NOMO-1 (cell line): ENCODE results near the gene STK32A.
"Not testable (repeated sequence)": the region's sequence is repeated elsewhere in the genome, so short reads cannot be mapped to it uniquely, and the experiment has no call there.

Source experiments
- DNase-seq, 2 experiments: peaks; one replicate each; lab custom pipeline; 2025; ENCODE audit not compliant: unreplicated experiment in 2 of 2; lab: John Stamatoyannopoulos, UW

The STK32A gene

DNA sequence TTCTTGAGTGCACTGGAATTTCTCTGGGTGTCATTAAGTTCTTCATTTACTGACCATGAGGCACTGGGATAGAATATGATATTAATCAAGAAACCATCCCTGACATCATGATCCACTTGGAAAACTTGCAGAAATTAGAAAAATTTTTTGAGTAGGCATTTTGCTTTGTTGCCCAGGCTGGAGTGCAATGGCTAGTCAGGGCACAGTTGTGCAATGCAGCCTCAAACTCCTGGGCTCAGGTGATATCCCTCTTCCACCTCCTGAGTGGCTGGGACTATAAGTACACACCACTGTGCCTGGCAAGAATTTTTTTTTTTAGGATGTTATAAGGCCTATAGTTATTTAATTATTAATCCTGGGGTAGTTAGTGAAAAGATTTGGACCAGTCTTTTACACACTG, 106.5 kb downstream of the STK32A start:
- no peak for DNase-seq

DNA sequence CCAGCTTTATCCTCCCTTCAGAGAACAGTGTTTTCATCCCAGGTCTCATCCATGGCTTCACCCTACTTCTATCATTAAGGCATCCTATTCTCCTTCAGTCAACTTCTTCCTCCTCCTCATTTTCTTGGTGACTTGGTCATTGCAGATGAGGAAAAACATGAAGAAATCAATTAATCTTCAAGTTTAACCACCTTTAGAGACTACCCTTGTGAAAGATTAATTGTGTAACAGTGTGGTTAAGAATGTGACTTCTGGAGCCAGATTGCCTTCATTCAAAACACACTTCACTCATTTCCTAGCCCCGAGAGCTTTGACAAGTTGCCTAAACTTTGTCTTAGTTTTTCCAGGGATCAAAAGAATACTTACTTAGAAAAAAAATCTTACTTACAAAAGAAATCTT, 110.0 kb downstream of the STK32A start:
- peak; percentile 8 to 47 for DNase-seq

DNA sequence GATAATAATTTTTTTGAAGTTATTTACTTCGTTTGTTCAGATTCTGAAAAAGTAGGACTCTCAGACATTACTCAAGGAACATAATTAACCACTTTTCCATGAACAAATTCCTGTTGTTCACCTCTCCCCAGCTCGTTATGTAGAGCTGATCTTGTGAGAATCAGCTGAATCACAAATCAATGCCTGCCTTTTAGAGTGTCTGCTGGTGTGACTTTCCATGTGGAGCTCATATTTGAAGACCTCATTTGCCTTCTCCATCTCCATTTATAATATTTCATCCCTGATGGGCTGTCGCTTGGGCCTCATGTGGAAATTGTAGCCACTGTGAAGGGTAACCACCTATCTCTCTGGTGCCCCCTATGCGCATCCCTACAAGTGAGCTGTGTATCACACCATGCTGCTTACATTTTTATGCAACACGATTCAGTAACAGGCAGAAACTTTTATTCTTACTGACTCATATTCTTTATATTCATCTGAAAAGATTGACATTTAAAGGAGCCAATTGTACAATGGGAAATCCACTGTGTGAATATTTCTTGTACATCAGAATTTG, 111.3 kb downstream of the STK32A start:
- no peak for DNase-seq

DNA sequence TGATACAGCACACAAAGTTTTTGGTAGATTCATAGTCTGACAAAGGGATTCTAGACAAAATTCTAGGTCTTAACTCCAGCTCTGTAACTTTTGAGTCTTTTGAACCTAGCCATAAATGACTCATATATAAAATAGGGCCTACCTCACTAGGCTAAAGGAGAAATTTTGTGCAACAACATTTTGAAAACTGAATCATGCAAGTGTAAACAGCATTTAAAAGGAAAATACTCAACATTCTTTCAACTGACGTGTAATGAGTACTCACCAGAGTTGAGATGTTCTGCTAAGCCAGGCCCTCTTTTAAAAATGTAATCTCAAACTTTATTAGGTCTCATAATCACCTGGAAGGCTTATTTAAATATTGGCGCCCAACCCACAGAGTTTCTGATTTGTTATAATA, 113.2 kb downstream of the STK32A start:
- no peak for DNase-seq

DNA sequence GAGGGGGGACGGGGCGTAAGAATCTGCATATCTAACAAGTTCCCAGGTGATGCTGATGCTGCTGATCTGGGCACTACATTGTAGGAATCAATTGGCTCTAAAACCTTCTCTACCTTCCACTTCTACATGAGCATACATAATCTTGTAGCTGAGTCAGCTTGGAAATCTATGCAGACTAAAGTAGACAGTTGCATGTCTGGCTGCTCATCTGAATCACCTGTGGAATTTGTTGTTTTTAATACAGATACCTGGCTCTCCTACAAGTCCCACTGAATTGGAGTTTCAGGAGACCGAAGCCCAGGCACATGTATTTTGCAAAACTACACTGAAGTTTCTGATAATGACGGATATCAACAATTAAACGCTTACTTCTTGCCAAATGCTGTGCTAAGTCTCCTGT, 113.6 kb downstream of the STK32A start:
- DNase-seq = no peak

DNA sequence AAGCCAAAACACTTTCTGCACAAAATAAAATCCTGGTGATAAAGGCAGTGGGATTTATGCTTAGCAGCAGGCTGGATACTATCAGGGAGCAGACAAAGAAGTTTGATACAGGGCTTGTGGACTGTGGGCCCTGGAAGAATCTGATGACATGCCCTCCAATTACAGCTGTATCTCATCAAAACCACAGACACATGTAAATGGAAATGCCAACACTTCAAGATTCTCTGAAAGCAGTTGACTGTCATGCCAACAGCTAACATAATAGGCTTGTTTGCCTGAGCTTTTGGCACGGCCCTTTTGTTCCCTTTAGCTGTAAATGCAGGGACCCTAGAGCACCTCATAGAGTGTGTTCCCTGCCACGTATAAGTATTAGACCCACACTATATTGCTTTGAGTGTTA, 114.4 kb downstream of the STK32A start:
- no peak for DNase-seq

DNA sequence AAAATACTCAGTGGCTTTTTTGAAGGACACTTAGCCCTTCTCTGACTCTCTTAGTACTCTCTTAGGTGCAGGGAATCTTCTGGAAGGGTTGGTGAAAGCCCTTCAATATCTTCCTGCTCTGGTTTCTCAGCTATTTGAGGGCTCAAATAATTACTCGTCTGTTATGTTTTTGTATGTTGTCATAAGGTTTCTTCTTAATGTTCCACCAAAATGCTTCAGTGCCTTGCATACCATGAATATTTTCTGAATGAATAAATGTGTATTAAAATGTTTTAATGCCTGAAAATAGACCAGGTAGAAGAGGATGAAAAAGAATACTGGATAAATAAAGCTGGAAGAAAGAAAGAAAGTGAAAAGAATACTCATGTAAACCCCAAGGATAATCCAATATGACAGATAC, 124.3 kb downstream of the STK32A start:
- no peak for DNase-seq

DNA sequence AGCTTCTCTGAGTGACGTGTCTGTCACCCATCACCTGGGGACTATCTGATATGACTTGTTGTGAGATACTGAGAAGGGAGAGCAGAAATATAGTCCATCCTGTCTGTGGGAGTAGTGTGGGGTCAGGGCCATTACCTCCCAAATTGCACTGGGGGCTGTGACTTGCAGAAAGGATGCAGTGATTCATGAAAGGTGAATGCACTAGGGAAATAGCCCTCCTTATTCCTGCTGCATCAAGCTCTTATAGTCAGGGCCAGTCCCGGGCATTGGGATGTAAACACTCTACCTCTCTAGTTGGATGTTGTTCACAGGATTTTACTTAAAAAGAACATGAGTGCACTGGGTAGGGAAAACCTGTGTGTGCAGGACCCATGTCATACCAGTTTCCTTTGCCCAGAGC, 124.8 kb downstream of the STK32A start:
- no peak for DNase-seq

DNA sequence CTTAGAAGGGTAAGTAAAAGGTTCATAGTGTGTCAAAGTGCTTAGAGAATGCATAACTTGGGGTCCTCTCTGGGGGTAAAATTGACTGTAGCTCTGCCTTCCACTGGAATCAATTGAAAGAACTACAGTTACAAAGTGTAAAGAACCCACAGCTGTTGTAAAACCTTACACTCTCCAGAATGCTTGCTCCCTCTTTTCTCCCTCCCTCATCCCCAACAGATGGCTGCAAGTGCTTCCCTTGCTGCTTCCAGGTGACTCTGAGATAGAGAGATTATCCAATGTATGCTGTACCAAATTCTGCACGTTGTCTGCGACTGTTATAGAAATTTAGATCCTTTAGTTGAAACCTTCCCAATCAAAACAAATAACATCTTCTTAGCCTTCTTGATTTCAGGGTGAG, 126.0 kb downstream of the STK32A start:
- DNase-seq = no peak

DNA sequence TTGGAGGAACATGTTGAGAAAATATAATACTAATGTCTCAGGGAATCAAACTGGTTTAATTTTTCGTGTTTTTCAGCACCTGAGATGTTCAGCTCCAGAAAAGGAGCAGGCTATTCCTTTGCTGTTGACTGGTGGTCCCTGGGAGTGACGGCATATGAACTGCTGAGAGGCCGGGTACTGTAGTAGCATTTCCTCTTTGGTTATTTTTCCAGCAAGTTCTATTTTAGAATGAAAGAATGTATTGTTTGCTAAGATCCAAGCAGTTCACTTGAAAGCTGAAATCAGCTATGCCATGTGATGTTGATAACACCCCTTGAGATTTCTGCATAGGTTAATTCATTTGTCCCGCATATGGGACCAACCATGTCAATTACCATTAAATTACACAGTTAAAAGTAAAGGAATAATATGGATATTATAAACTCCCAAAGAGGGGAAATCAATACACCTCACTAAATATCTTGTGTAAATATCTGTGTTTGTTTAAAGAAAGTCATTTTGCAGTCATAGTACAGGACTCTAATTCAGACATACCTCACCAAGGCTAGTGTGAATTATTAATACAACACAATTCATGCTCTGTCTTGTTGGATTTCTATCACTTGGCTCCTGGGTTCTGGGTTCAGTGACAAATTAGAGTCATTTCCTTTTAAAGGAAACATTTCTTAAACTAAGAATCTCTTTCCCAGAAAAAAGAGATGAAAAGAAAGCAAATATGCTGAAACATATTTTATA, 126.8 kb downstream of the STK32A start:
- DNase-seq = no peak

DNA sequence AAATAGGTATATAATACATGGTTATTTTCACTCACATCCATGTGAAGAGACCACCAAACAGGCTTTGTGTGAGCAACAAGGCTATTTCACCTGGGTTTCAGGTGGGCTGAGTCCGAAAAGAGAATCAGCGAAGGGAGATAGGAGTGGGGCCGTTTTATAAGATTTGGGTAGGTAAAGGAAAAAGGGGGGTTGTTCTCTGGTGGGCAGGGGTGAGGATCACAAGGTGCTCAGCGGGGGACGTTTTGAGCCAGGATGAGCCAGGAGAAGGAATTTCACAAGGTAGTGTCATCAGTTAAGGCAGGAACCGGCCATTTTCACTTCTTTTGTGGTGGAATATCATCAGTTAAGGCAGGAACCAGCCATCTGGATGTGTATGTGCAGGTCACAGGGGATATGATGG, 132.6 kb downstream of the STK32A start:
- not testable (repeated sequence) for DNase-seq

DNA sequence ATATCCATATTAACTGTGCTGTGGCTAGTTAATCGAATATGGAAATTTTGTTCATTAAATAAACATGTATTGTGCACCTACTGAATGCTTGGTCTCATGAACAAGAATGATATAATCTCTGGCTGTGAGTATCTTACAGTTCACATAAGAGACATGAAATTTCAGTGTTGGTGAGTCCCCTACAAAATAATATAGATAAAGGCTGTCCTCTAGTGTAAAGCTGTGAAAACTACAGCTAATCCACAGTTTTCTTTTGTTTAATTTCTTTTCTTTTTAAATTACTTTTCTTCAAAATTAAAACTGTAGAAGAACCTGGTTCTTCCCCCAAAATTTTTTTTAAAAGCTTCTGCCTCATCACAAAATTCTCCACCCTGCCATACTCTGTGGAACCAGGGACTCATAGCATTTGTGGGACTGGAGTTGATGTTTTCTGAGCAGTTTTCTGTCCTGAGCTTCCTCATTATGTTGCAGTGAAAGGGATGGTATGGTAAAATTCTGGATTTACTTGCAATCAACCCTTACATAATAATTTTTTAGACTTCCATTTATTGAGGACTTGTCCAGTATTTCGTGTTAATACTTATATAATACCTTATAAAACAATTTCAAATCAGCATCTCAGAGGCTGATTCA, 135.0 kb downstream of the STK32A start:
- DNase-seq = peak in 1 of 2 experiments; percentile 17

DNA sequence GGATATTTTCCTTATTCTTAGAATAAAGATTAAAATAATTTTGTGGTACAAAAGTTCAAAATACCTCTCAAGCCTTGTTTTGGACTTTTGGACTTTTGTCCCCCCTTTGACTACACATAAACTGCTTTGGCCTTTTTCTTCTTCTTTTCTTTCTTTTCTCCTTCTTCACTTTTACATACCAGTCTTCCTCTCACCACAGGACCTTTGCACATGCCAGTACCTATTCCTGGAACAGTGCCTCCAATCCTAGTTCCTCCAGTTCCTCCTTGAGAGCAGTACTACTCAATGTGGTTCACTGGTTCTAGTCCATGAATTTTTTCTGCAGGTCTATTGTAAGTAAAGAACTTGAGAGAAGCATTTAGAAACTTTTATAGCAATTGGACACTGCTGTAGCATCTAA, 136.5 kb downstream of the STK32A start:
- DNase-seq = no peak

DNA sequence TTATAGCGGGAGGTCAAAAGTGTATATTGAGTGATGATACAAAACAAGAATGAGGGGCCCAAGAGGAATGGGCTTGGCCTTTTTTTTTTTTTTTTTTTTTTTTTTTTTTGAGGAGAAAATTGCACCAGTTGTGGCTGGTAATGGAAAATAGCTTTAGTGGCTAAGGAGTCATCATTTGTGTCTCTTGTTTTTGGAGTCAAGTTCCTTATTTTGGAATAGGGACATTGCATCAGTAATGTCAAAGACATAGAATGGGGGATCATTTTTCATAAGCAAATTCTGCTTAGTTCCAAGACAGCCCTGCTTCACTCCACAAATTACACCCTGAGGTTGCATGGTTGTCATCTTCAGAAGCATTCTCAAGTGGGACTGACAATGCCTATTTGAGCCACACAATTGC, 137.4 kb downstream of the STK32A start:
- DNase-seq = peak in 1 of 2 experiments; percentile 41

DNA sequence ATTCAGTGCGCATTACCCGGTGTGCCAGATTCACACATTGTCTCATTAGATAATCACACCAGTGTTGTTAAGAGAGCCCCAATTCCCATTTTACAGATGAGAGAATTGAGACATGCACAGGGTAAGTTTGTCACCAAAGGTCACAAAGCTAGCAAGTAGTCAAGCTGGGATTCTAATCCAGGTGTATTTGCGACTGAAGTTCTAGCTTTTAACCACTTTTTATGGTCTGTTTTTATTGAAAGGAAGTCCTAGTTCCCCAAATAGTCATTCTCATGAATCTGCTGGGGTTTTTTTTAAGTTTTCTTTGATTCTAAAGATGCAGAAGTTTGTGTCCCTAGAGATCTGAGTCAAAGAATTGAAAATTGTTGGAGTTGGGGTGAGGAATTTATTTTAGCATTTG, 138.5 kb downstream of the STK32A start:
- DNase-seq = peak in 1 of 2 experiments; percentile 11

DNA sequence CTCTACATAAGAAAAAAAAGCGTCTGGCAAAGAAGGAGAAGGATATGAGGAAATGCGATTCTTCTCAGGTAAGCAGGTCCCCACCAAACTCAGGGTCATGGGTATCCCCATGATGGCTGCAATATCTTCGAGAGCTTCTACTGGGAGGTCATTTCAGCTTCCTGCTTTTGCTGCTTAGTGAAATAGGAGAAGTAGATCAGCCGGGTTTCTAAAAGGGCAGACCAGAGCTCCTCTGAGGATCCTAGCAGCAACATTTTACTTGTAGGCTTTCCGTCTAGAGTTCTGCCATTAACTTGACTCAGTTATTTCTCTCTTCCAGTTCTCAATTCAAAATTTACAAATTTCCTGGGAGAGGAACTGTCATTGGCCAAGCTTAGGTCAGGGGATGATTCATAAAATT, 140.3 kb downstream of the STK32A start:
- DNase-seq = peak in 1 of 2 experiments; percentile 58

DNA sequence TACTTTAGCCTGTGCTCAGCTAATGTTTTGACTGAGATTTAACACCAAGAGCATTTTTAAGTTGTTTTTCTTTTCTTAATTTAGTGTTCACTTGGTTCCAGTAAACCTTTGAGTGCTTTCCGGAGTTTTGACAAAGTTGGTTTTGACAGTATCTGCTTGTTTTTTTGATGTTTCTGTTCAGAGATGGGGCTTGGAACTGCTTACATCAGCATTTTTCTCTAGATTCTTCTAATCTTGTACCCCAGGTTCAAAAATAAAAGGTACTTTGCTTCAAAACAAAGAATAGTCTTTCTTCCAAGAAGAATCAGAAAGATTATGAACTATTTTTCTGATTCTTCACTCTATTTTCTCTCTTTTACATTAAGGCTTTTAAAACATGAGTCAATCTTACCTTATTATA, 142.9 kb downstream of the STK32A start:
- no peak for DNase-seq

DNA sequence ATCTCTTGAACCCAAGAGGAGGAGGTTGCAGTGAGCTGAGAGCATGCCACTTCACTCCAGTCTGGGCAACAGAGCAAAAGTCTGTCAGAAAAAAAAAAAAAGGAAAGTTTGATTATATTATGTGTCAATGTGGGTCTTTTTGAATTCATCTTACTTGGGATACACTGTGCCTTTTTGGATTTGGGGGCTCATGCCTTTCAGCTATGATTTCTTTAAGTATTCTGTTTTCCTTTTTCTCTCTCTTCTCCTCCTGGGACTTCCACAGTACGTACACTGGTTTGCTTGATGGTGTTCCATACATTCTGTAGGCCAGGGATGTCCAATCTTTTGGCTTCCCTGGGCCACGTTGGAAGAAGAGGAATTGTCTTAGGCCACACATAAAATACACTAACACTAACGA, 146.7 kb downstream of the STK32A start:
- DNase-seq = no peak

DNA sequence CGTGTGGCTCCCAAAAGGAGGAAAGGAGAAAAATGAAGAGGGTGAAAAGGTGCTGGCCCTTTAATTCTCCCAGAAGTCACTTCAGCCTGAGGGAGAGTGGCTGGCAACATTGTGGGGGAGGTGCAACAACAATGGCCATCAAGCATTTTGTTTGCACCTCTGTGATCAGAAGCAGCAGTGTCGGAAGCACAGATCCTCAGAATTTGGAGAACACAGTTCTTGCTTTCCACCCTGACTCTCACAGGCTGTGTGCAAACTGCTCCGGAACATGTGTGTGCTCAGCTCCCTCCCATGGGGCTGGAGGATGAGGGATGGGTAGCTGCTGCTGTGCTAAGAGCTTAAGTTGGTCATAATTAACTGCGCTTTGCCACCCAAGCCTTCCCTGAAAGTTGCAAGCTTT, 147.9 kb downstream of the STK32A start:
- DNase-seq = no peak

DNA sequence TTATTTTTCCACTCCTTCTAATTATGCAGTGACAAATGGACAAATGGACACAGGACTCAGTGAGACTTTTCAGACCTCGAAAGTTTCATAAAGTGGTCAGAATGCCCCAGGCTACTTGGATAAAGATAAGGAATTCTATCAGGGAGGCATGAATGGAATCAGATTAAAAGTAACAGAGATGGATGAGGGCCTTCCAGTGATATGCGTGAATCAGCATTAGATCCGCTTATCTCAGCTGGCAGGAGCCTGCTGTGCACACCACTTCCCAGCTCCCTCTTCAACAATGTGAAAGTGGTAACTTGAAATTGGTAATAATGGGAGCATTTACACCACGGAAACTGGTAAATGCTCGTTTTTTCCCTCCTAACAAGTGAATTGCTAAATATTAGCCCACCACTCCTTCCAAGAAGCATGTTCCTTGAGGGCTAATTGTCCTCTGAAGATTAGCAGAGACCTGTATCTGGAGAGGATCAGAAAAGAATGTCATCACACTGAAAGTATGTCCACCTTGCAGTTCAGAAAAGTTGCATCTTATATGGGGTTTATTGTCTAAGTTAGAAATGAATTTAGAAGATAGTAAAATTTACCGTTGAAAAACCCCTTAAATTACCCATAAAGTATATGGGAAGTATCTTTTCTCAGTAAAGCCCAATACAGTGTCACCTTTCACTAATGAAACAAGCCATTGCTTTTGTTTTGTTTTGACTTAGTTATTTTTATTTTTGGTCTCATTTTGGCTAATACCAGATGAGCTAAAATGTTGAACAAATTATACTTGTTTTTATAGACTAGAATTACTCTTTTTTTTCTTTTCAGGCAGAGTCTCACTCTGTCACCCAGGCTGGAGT, 149.7 kb downstream of the STK32A start:
- DNase-seq = no peak

DNA sequence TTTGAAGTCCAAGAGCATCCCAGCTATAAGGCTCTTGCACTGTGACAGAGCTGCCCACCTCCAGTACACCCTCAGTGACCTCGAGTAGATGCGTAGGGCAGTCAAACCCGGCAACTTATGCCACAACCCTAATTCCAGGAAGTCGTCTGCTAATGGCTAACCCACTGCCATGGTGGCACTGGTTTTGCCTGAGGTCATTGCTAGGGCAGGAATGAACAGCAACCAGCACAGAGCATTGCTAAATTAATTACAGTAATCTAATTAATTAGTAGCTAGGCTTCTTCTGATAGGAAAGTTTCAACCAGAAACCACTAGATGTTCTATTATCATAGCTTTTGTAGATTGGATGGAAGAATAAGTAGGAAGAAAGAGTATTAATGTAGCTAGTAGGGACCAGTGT, 152.3 kb downstream of the STK32A start:
- DNase-seq = no peak
